Stimulated activated memory B cell treated with anti-CD40 and anti-IgM and Interleukin-4, amounts not matched to agents 10 μg/mL and 1 μg/mL and 100 μg/mL, for 72 hours (primary cell): ENCODE results near the gene RAD9A.

Experiments
- ATAC-seq: fragments of 150-1000 bp; cut with Tn5 transposase; 2 replicates; pipeline ENCODE4 v1.10.0; 2021
- H3K27ac Mint-ChIP-seq: one replicate; pipeline ENCODE4 v1.8.0; 2022; ENCODE audit warnings: mild to moderate bottlenecking, mixed read lengths
- H3K27me3 Mint-ChIP-seq: one replicate; pipeline ENCODE4 v1.8.0; 2022; ENCODE audit warnings: mixed read lengths
- H3K36me3 Mint-ChIP-seq: one replicate; pipeline ENCODE4 v1.8.0; 2022; ENCODE audit warnings: mixed read lengths
- H3K4me1 Mint-ChIP-seq: one replicate; pipeline ENCODE4 v1.8.0; 2022; ENCODE audit warnings: mixed read lengths
- H3K4me3 Mint-ChIP-seq: one replicate; pipeline ENCODE4 v1.8.0; 2022; ENCODE audit warnings: mild to moderate bottlenecking, moderate library complexity, mixed read lengths
- H3K9me3 Mint-ChIP-seq: one replicate; pipeline ENCODE4 v1.8.0; 2022; ENCODE audit warnings: mixed read lengths

RAD9A gene

DNA sequence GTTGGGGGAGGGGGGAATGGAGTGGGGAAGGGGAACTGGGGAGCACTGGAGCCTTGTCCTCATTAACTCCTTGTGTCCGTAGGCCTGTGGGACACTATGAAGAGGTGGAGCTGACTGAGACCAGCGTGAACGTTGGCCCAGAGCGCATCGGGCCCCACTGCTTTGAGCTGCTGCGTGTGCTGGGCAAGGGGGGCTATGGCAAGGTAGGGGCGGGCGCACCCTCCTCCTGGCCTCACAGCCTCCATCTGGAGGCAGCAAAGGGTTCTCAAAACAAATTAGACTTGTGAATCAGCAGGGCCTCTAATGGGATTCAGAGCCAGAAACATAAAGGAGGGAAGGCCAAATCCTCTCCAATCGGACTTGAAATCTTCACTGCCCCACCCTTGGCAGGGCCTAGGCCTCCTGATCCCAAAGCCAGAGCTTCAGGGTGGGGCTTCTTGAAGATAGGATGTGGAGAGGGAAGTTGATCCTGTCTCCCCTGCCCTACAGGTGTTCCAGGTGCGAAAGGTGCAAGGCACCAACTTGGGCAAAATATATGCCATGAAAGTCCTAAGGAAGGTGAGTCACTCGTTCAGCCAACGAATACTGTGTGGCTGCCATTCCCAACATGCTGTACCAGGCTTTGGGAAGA, 37.4 kb downstream of the RAD9A start:
- H3K36me3 Mint-ChIP-seq, result peaks cover 24% of the 10 kb centered on the region
- H3K4me1 Mint-ChIP-seq, result peaks cover 51% of the 10 kb centered on the region
- peak overlapping the region; percentile 91 for H3K27ac Mint-ChIP-seq

GRCh38 chr11:67429722-67430121, 37.9 kb downstream of the RAD9A start:
- Mint-ChIP-seq H3K27ac (peak overlapping the region; percentile 40), H3K9me3 (no peaks in the 10 kb centered on the region), H3K36me3 (peaks cover 26% of the 10 kb centered on the region), H3K4me3 (no peak overlapping the region), H3K4me1 (peaks cover 56% of the 10 kb centered on the region), H3K27me3 (no peaks in the 10 kb centered on the region)
- no peak for ATAC-seq

More for the DNA sequence above, 37.4 kb downstream of the RAD9A start:
- H3K9me3 Mint-ChIP-seq, result no peaks in the 10 kb centered on the region
- H3K4me3 Mint-ChIP-seq, result peak overlapping the region; percentile 92
- no peak for ATAC-seq
- no peaks in the 10 kb centered on the region for H3K27me3 Mint-ChIP-seq

- Mint-ChIP-seq H3K27ac (peak overlapping the region; percentile 97), H3K4me1 (peaks cover 68% of the 10 kb centered on the region), H3K36me3 (peaks cover 43% of the 10 kb centered on the region), H3K4me3 (no peak overlapping the region), H3K9me3 (no peaks in the 10 kb centered on the region), H3K27me3 (no peaks in the 10 kb centered on the region)
- ATAC-seq, result no peak
Observed at GRCh38 chr11:67431346-67432249, 39.8 kb downstream of the RAD9A start.

DNA sequence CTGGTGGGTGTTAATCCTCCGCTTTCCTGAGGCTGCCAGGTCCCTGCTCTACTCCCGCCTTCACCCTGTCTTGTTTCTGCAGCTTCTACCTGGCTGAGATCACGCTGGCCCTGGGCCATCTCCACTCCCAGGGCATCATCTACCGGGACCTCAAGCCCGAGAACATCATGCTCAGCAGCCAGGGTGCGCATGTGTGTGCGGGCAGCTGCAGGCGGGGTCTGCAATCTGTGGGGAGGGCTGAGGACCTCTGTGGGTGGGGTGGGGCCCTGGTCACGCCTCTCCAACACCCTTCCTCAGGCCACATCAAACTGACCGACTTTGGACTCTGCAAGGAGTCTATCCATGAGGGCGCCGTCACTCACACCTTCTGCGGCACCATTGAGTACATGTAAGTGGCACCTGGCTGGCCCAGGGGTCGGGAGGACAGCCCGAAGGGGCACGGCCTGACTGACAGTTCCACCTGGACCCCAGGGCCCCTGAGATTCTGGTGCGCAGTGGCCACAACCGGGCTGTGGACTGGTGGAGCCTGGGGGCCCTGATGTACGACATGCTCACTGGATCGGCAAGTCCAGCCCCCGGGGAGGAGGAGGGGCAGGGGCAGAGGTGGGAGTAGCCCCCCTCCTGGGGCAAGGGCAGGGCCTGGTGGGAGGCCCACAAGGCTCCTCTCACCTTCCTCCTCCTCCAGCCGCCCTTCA, 41.0 kb downstream of the RAD9A start:
- H3K9me3 Mint-ChIP-seq, result no peaks in the 10 kb centered on the region
- peaks cover 54% of the 10 kb centered on the region for H3K36me3 Mint-ChIP-seq
- peak overlapping the region; percentile 97 for H3K27ac Mint-ChIP-seq
- no peak for ATAC-seq
- peaks cover 61% of the 10 kb centered on the region for H3K4me1 Mint-ChIP-seq
- peak overlapping the region; percentile 50 for H3K4me3 Mint-ChIP-seq
- no peaks in the 10 kb centered on the region for H3K27me3 Mint-ChIP-seq

GRCh38 chr11:67433536-67434394, 42.0 kb downstream of the RAD9A start:
- Mint-ChIP-seq H3K27me3 (no peaks in the 10 kb centered on the region), H3K4me1 (peaks cover 67% of the 10 kb centered on the region), H3K27ac (peak overlapping the region; percentile 97), H3K4me3 (peak overlapping the region; percentile 100), H3K9me3 (no peaks in the 10 kb centered on the region), H3K36me3 (peaks cover 55% of the 10 kb centered on the region)
- ATAC-seq, result no peak

- H3K27me3 Mint-ChIP-seq, result no peaks in the 10 kb centered on the region
- peak overlapping the region; percentile 100 for H3K4me3 Mint-ChIP-seq
- H3K4me1 Mint-ChIP-seq, result peaks cover 74% of the 10 kb centered on the region
- H3K27ac Mint-ChIP-seq, result peak overlapping the region; percentile 97
- H3K9me3 Mint-ChIP-seq, result no peaks in the 10 kb centered on the region
- ATAC-seq, result no peak
- H3K36me3 Mint-ChIP-seq, result peaks cover 62% of the 10 kb centered on the region
Observed at GRCh38 chr11:67434395-67434881, 42.7 kb downstream of the RAD9A start.

GRCh38 chr11:67435031-67435726, 43.4 kb downstream of the RAD9A start:
- Mint-ChIP-seq H3K9me3 (no peaks in the 10 kb centered on the region), H3K4me3 (peak overlapping the region; percentile 100), H3K27ac (peak overlapping the region; percentile 97), H3K4me1 (peaks cover 78% of the 10 kb centered on the region), H3K36me3 (peaks cover 65% of the 10 kb centered on the region), H3K27me3 (no peaks in the 10 kb centered on the region)
- no peak for ATAC-seq

GRCh38 chr11:67435727-67436458, 44.1 kb downstream of the RAD9A start:
- H3K27ac Mint-ChIP-seq, result peak overlapping the region; percentile 97
- H3K27me3 Mint-ChIP-seq, result no peaks in the 10 kb centered on the region
- H3K36me3 Mint-ChIP-seq, result peaks cover 65% of the 10 kb centered on the region
- ATAC-seq, result no peak
- H3K9me3 Mint-ChIP-seq, result no peaks in the 10 kb centered on the region
- H3K4me3 Mint-ChIP-seq, result peak overlapping the region; percentile 100
- peaks cover 79% of the 10 kb centered on the region for H3K4me1 Mint-ChIP-seq

- Mint-ChIP-seq H3K36me3 (peaks cover 64% of the 10 kb centered on the region), H3K4me1 (peaks cover 84% of the 10 kb centered on the region)
- ATAC-seq, result peak; percentile 73
Observed at GRCh38 chr11:67436459-67437081, 44.8 kb downstream of the RAD9A start.

DNA sequence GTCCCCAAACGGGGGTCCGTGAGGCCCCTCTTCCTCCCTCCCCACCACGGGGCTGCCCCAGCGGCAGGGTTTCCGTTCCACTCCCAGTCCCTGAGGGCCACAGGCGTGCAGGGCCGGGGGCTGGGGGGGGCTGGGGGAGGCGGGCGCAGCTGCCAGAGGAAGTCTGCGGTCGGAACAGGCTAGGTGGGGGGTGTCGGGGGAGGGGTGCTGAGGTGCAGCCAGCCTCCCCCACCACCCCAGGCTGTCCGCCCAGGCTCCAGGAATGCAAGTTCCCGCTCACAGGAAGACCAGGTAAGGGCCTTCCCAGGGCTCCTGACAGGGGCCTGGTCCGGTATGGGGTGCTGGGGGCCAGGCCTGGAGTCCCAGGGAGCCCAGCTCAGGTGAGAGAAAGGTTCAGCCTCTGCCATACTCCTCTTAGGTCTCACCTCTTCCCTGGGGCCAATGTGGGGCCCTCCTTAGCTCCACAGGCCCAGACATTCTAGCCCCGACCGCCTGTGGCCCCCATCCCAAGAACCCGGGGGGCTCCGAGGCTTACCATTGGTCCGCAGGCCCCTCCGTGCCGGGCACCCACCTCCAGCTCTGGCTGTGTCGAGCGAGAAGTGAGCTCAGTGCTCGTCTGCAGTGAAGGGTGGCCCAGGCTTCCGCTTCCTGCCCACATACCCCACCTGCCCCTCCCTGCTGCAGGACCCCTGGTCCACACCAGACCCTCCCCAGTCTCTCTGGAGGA, 45.5 kb downstream of the RAD9A start, which contains the start of gene PTPRCAP:
Gene PTPRCAP (minus strand): TSS at position 601 of the 727 bp plus-strand sequence. CDS start 63 bp downstream, at position 538.
- Mint-ChIP-seq H3K27ac (peak within 1 kb of the TSS; percentile 97), H3K4me3 (peak within 1 kb of the TSS; percentile 100), H3K4me1 (peaks cover 84% of the 10 kb centered on the region), H3K36me3 (peaks cover 57% of the 10 kb centered on the region), H3K27me3 (no peaks in the 10 kb centered on the region), H3K9me3 (no peaks in the 10 kb centered on the region)
- ATAC-seq, result peak; percentile 65

More at GRCh38 chr11:67436459-67437081, 44.8 kb downstream of the RAD9A start:
- Mint-ChIP-seq H3K4me3 (peak overlapping the region; percentile 100), H3K27ac (peak overlapping the region; percentile 97), H3K27me3 (no peaks in the 10 kb centered on the region), H3K9me3 (no peaks in the 10 kb centered on the region)

GRCh38 chr11:67437809-67438157, 46.0 kb downstream of the RAD9A start:
- Mint-ChIP-seq H3K4me3 (peak overlapping the region; percentile 100), H3K9me3 (no peaks in the 10 kb centered on the region), H3K4me1 (peaks cover 85% of the 10 kb centered on the region), H3K27me3 (no peaks in the 10 kb centered on the region), H3K36me3 (peaks cover 55% of the 10 kb centered on the region), H3K27ac (peak overlapping the region; percentile 97)
- no peak for ATAC-seq

DNA sequence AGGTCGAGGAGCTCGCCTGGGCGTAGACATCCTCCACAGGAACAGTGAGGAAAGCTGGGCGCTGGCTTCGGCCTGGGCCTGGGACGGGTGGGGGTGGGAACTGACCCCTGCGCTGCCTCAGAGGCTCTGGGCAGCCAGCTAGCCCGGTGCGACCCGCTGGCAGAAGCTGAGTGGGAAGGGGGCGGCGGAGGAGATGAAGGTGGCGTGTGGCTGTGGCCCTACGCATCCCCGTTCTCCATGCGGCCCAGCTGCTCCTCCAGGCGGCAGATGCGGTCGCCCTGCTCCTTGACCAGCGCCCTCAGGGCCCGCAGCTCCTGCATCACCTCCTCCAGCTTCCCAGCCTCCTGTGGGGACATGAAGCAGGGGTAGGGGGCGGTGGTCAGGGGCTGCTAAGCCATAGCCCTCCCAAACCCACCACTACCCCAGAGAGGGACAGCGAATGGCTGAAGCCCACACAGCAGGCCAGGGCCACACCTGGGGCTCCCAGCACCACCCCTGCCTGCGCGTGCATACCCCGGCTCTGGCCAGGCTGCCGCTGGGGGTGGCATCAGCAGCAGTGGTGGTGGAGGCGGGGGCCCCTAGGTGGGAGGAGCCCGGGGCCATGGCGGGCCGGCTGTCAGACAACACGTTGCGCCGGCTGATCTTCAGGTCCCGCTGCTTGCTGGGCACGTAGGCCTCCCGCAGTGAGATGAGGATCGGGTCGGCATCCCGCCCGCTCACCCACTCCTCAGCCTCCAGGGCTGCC, 46.5 kb downstream of the RAD9A start:
- peak overlapping the region; percentile 97 for H3K27ac Mint-ChIP-seq

More for the DNA sequence above, 46.5 kb downstream of the RAD9A start:
- H3K27me3 Mint-ChIP-seq, result no peaks in the 10 kb centered on the region
- H3K36me3 Mint-ChIP-seq, result peaks cover 49% of the 10 kb centered on the region
- no peaks in the 10 kb centered on the region for H3K9me3 Mint-ChIP-seq
- H3K4me3 Mint-ChIP-seq, result peak overlapping the region; percentile 100
- ATAC-seq, result peak; percentile 67
- H3K4me1 Mint-ChIP-seq, result peaks cover 83% of the 10 kb centered on the region
